GM23248 (cell line): ENCODE measurements around the gene GNAT3.

Source experiments
- EZH2 ChIP-seq: fragments of 200-600 bp; sonication (generic); IDR thresholded peaks from 2 replicates; pipeline ENCODE4 v1.6.1; 2018; ENCODE audit warnings: antibody characterized with exemption, mild to moderate bottlenecking; ENCODE audit not compliant: insufficient read depth, poor library complexity, severe bottlenecking
- EZH2phosphoT487 ChIP-seq: fragments of 200-600 bp; sonication (generic); IDR thresholded peaks from 2 replicates; pipeline ENCODE4 v1.6.1; 2018; ENCODE audit warnings: antibody characterized with exemption, moderate library complexity, mild to moderate bottlenecking, low read depth; ENCODE audit not compliant: insufficient read depth

GRCh38 chr7:80427218-80427617 lies 84.6 kb downstream of the GNAT3 start:
- TF ChIP-seq EZH2 (no peak), EZH2phosphoT487 (no peak)
